Small intestine (tissue), 7 donors: ENCODE results near the gene AOAH. TPM values are rescaled to one million over a fixed set of nuclear protein-coding genes. Genes with fewer than 3 reads are reported as not detected.

Source experiments
- DNase-seq, 2 donors: peaks; one replicate each; pipeline versions ENCODE4 v3.0.0 to v3.0.0-alpha.2; 2013
- FAIRE-seq: peaks from 2 replicates; lab custom pipeline; 2012; peaks lifted over from hg19 to GRCh38; lab: Jason Lieb, UNC
- H3K27ac ChIP-seq, 3 donors: one replicate each; pipeline ENCODE4 v1.5.1; 2013; ENCODE audit warnings: low read length in 2 of 3, mild to moderate bottlenecking in 2 of 3, control low read depth in 1 of 3, inconsistent platforms in 1 of 3, low read depth in 1 of 3, moderate library complexity in 1 of 3
- H3K27me3 ChIP-seq, 3 donors: one replicate each; pipeline ENCODE4 v1.6.1; 2013; ENCODE audit warnings: low read length in 3 of 3, inconsistent platforms in 1 of 3; ENCODE audit not compliant: control insufficient read depth in 3 of 3, insufficient read depth in 3 of 3
- H3K36me3 ChIP-seq, 3 donors: one replicate each; pipeline ENCODE4 v1.6.1; 2013; ENCODE audit warnings: low read length in 3 of 3, inconsistent platforms in 1 of 3, low read depth in 1 of 3, mild to moderate bottlenecking in 1 of 3, moderate library complexity in 1 of 3; ENCODE audit not compliant: control insufficient read depth in 3 of 3, insufficient read depth in 2 of 3
- H3K4me1 ChIP-seq, 3 donors: one replicate each; pipeline ENCODE4 v1.6.1; 2013; ENCODE audit warnings: low read length in 2 of 3, inconsistent platforms in 1 of 3, low read depth in 1 of 3, mild to moderate bottlenecking in 1 of 3, moderate library complexity in 1 of 3; ENCODE audit not compliant: control insufficient read depth in 3 of 3, insufficient read depth in 2 of 3
- H3K4me3 ChIP-seq, 3 donors: one replicate each; pipeline ENCODE4 v1.5.1; 2013; ENCODE audit warnings: low read length in 3 of 3, control low read depth in 1 of 3, inconsistent platforms in 1 of 3, low read depth in 1 of 3, mild to moderate bottlenecking in 1 of 3, moderate library complexity in 1 of 3
- H3K9me3 ChIP-seq, 2 donors: one replicate each; pipeline ENCODE4 v1.6.1; 2013; ENCODE audit warnings: low read depth in 1 of 2, low read length in 1 of 2; ENCODE audit not compliant: control insufficient read depth in 2 of 2, insufficient read depth in 1 of 2
- WGBS, 3 donors: extraction: QIAGEN DNeasy Blood & Tissue Kit; methylation state at CpG; one replicate each; pipeline ENCODE4 v1.1.7; 2013; 5-methylcytosine and 5-hydroxymethylcytosine counted together
- polyA plus RNA-seq, 4 donors: library from polyadenylated mRNA; stranded (reverse) in 3 of 4; unstranded in 1 of 4; fragments of 200-250 nt in 3 of 4; fragments of 120-200 nt in 1 of 4; gene quantifications; one replicate each; pipeline versions ENCODE4 v1.2.1 to v1.2.3, GENCODE V29; 2013
- donor health status: healthy with polysubstance abuse.
- donor health status: control.
- donor health status: control.
- donor health status: Bipolar disorder and iron deficiency.
- donor health status: healthy.

Gene AOAH
- polyA plus RNA-seq, 4 donors, result 2.9 to 20.4 (median 8.4) TPM

GRCh38 chr7:36531951-36532350 is 192.3 kb downstream of the AOAH start:
- 87 to 89% (median 89%) methylated on average over 7 of the region's 7 CpGs for WGBS, 3 donors
- H3K9me3 ChIP-seq, result no peaks in the 10 kb centered on the region
- no peak overlapping the region for H3K4me3 ChIP-seq
- DNase-seq (no peak), FAIRE-seq (no peak)
- H3K27me3 ChIP-seq, result no peaks in the 10 kb centered on the region
- no peak overlapping the region for H3K27ac ChIP-seq
- no peaks in the 10 kb centered on the region for H3K36me3 ChIP-seq
- H3K4me1 ChIP-seq, result no peaks in the 10 kb centered on the region

GRCh38 chr7:36530456-36530855 is 193.8 kb downstream of the AOAH start:
- FAIRE-seq, result no peak
- Histone ChIP-seq H3K4me3 (no peak overlapping the region), H3K36me3 (no peaks in the 10 kb centered on the region), H3K27ac (no peak overlapping the region), H3K27me3 (no peaks in the 10 kb centered on the region), H3K9me3 (no peaks in the 10 kb centered on the region), H3K4me1 (no peaks in the 10 kb centered on the region)
- 73 to 81% (median 81%) methylated on average over 2 of the region's 2 CpGs for WGBS, 3 donors
- no peak for DNase-seq

GRCh38 chr7:36527549-36527913 is 196.8 kb downstream of the AOAH start:
- no peak overlapping the region for H3K27ac ChIP-seq
- 77 to 80% (median 77%) methylated on average over 6 of the region's 6 CpGs for WGBS, 3 donors
- no peaks in the 10 kb centered on the region for H3K9me3 ChIP-seq
- H3K36me3 ChIP-seq, result no peaks in the 10 kb centered on the region
- no peak for DNase-seq
- FAIRE-seq, result no peak
- no peak overlapping the region for H3K4me3 ChIP-seq
- no peaks in the 10 kb centered on the region for H3K4me1 ChIP-seq
- H3K27me3 ChIP-seq, result no peaks in the 10 kb centered on the region

DNA sequence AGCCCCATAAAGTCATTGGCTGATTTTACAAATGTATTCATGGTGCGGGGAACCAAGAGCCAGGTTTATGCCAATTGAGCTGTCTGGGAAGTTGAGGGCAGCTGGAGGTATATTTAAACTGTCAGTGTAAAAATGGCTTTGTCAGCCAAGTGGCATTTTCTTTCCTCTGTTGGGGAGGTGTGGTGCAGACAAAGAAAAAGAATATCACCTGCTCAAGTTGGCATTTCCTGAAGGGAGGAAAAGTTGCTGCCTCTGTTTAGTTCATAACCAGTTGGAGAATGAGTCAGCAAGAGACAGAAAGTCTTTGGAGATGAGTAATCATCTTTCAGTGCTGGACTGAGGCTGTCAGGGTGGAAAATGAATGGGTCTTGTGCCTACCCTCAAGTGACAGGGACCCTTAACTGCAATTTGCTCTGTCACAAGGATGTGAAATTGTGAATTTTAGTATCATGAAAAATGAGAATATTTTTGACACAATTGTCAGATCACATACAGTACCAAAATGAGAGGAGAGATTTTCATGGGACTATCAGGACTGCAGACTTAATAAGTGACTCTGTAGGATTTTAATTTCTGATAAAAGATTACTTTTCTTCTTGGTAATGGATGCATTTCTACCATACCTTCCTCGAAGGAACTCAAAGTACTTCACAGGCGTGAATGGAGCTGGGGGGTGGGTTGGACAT is 197.3 kb downstream of the AOAH start:
- WGBS, 3 donors, result 75 to 84% (median 83%) methylated on average over 3 of the region's 3 CpGs
- Histone ChIP-seq H3K27me3 (no peaks in the 10 kb centered on the region), H3K4me3 (no peak overlapping the region), H3K27ac (no peak overlapping the region), H3K4me1 (no peaks in the 10 kb centered on the region), H3K9me3 (no peaks in the 10 kb centered on the region), H3K36me3 (no peaks in the 10 kb centered on the region)
- no peak for FAIRE-seq
- no peak for DNase-seq

GRCh38 chr7:36523371-36524101 is 200.8 kb downstream of the AOAH start:
- Histone ChIP-seq H3K36me3 (no peaks in the 10 kb centered on the region), H3K4me3 (no peak overlapping the region), H3K27ac (no peak overlapping the region), H3K4me1 (no peaks in the 10 kb centered on the region), H3K27me3 (no peaks in the 10 kb centered on the region), H3K9me3 (no peaks in the 10 kb centered on the region)
- FAIRE-seq, result no peak
- no peak for DNase-seq
- WGBS, 3 donors, result 89 to 92% (median 90%) methylated on average over 6 of the region's 6 CpGs

- Histone ChIP-seq H3K27ac (no peak overlapping the region), H3K9me3 (no peaks in the 10 kb centered on the region), H3K4me1 (no peaks in the 10 kb centered on the region), H3K4me3 (no peak overlapping the region), H3K36me3 (no peaks in the 10 kb centered on the region), H3K27me3 (no peaks in the 10 kb centered on the region)
- FAIRE-seq, result no peak
- DNase-seq, result no peak
- WGBS, 3 donors, result 82 to 89% (median 82%) methylated on average over 10 of the region's 10 CpGs
Measured at GRCh38 chr7:36522453-36523007, 201.8 kb downstream of the AOAH start.

DNA sequence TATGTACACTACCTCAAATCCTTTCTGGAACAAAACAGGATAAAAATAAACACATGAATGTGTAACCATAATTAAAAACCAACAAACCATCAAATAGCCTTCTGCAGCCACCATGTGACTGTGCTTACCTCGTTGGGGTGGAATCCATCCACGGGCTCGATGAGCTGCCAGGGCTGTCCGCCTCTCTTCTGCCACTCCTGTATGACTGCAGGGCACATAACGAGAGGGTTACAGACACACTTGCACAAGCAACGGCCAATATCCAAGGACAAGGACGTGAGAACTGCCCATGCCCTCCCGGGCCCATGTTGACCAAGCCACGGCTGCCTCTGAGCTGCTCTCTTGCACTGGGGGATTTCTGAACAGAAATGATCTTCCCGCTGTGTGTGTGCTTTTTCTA is 202.4 kb downstream of the AOAH start:
- H3K4me3 ChIP-seq, result no peak overlapping the region
- no peaks in the 10 kb centered on the region for H3K27me3 ChIP-seq
- no peaks in the 10 kb centered on the region for H3K36me3 ChIP-seq
- 79 to 88% (median 83%) methylated on average over 10 of the region's 10 CpGs for whole genome bisulfite sequencing, 3 donors
- H3K4me1 ChIP-seq, result no peaks in the 10 kb centered on the region
- DNase-seq, result no peak
- no peak overlapping the region for H3K27ac ChIP-seq
- FAIRE-seq, result no peak
- no peaks in the 10 kb centered on the region for H3K9me3 ChIP-seq

DNA sequence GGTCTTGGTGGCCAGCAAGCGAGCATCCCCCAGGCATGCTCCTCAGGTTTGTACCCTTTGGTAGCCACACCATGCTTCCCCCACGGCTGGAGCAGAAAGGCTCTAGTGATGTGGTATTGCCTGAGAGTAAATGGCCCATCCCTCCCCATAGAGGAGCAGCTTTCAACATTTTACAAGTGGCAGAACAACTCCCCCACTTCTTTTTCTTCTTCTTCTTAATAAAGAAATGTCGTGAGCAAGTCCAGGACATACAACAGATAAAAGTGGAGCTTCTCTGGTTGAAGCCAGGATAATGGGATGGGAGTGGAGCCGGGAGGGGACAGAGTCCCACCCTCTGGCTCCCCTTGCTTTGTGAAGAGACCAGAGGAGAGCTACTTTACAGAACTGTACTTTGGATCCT is 203.2 kb downstream of the AOAH start:
- H3K27ac ChIP-seq, result no peak overlapping the region
- no peaks in the 10 kb centered on the region for H3K27me3 ChIP-seq
- no peaks in the 10 kb centered on the region for H3K36me3 ChIP-seq
- 73 to 80% (median 78%) methylated on average over 4 of the region's 4 CpGs for WGBS, 3 donors
- FAIRE-seq, result no peak
- no peak overlapping the region for H3K4me3 ChIP-seq
- DNase-seq, result no peak
- H3K4me1 ChIP-seq, result no peaks in the 10 kb centered on the region
- H3K9me3 ChIP-seq, result no peaks in the 10 kb centered on the region
